DMS114 treated with DMSO at 0.1 percent for 48 hours (cell line): Measurements from ENCODE around the gene BRCA1.
"Not testable (repeated sequence)": the region's sequence is repeated elsewhere in the genome, so short reads cannot be mapped to it uniquely, and the experiment has no call there.

ENCODE experiments used
- DNase-seq: peaks from one replicate; lab custom pipeline; 2025; ENCODE audit not compliant: unreplicated experiment; lab: John Stamatoyannopoulos, UW

BRCA1 gene

DNA sequence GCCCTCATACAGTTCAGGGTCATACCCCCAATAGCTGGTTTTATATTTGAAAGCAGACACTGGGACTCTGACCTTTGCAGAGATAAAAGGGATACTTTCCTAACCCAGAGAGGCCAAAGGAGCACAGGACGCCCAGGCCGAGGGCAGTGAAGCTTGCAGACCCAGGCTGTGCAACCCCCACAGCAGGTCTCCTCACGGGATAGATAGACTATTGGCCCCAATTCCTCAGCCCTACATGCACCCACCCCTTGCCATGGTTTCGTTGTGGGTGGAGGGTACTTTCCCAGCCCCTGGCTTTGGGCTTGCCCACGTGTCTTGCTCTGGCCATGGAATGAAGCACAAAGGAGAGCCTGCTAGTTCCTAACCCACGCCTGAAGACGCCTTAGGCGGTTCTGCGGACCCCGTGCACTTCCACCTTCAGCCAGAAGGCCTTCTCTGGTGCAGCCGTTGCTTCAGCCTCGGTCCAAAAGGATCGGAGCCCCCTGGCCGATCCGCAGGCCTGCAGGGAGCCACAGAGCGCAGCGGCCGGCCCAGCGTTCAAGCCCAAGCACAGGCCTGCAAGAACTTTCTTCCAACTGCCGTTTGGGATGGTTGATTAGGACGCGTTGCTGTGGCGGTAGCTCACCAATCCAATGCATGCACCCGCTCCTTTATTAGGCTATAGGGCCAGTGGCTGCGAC lies 9.8 kb upstream of the BRCA1 start:
- DNase-seq, result no peak

DNA sequence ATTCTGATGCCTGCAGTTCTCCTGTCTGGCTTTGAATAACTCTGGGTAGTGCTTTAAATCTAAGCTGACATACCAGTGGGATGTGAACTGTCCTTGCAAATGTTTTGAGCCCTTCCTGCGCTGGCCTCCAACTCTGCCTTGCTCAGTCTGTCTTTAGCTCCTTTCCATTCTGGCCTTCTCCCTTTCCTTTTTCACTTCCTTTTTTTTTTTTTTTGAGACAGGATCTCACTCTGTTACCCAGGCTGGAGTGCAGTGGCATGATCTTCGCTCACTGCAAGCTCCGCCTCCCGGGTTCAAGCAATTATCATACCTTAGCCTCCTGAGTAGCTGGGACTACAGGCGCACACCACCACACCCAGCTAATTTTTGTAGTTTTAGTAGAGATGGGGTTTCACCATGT lies 8.3 kb upstream of the BRCA1 start:
- DNase-seq, result not testable (repeated sequence)

- no peak for DNase-seq
Observed at GRCh38 chr17:43132117-43132516, 7.0 kb upstream of the BRCA1 start.

DNA sequence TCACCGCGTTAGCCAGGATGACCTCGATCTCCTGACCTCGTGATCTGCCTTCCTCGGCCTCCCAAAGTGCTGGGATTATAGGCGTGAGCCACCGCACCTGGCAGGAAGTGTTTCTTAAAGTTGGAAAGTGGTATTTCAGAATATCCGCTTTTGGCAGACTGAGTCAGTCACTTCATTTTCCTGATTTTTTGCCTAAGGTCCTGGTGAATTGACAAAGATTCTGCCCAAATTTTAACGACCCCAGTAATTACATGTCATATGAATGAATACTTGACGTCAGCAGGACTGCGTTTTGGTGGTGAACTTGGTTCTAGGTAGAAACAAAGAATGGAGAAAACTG lies 4.5 kb upstream of the BRCA1 start:
- DNase-seq, result no peak

DNA sequence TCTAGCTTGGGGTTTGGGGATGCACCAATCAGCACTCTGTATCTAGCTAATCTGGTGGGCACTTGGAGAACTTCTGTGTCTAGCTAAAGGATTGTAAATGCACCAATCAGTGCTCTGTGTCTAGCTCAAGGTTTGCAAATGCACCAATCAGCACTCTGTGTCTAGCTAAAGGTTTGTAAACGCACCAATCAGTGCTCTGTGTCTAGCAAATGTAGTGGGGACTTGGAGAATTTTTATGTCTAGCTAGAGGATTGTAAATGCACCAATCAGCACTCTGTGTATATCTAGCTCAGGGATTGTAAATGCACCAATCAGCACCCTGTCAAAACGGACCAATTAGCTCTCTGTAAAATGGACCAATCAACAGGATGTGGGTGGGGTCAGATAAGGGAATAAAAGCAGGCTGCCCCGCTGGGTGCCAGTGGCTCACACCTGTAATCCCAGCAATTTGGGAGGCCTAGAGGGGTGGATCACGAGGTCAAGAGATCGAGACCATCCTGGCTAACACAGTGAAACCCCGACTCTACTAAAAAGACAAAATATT lies 2.2 kb upstream of the BRCA1 start:
- DNase-seq, result not testable (repeated sequence)

GRCh38 chr17:43126911-43127290 lies 1.7 kb upstream of the BRCA1 start:
- no peak for DNase-seq

DNA sequence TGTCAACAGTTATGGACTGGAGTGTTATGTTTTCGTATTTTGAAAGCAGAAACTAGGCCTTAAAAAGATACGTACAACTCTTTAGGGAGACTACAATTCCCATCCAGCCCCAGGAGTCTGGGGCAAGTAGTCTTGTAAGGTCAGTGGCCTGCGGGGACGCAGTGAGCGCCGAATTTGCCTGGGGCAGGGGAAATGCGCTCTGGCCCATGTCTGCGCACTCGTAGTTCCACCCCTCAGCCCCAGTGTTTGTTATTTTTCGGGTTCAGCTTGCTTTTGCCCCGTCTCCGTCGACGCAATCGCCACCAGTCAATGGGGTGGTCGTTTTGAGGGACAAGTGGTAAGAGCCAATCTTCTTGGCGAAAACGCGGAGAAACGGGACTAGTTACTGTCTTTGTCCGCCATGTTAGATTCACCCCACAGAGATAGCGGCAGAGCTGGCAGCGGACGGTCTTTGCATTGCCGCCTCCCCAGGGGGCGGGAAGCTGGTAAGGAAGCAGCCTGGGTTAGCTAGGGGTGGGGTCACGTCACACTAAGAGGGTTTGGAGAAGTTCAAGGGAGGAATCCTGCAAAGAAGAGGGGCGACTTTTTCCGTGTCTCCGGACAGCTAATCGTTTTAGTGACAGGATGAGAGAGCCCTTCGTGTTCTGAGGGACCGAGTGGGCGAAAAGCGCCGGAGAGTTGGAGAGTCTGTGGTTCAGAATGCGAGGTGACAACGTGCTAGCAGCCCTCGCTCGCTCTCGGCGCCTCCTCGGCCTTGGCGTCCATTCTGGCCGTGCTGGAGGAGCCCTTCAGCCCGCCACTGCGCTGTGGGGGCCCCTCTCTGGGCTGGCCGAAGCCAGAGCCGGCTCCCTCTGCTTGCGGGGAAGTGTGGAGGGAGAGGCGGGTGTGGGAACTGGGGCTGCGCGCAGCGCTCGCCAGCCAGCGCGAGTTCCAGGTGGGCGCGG lies 1.1 kb upstream of the BRCA1 start:
- DNase-seq, result peak; percentile 43

- no peak for DNase-seq
Observed at GRCh38 chr17:43118679-43119615, 6.2 kb downstream of the BRCA1 start.

DNA sequence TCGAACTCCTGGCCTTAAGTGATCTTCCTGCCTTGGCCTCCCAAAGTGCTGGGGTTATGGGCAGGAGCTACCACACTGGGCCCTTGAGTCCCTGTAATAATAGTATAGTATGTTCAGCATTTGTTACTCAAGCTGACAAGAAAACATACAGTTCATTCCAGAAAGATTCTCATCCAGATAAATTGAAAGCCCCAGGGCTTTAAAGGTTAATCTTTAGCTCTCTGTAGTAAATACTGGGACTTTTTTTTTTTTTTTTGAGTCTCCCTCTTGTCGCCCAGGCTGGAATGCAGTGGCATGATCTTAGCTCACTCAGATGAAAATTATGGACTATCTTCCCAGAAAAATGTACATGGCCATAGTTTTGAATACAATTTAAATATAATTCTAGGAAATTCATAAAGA lies 11.0 kb downstream of the BRCA1 start:
- DNase-seq, result no peak

- no peak for DNase-seq
Observed at GRCh38 chr17:43106552-43106951, 18.6 kb downstream of the BRCA1 start.

DNA sequence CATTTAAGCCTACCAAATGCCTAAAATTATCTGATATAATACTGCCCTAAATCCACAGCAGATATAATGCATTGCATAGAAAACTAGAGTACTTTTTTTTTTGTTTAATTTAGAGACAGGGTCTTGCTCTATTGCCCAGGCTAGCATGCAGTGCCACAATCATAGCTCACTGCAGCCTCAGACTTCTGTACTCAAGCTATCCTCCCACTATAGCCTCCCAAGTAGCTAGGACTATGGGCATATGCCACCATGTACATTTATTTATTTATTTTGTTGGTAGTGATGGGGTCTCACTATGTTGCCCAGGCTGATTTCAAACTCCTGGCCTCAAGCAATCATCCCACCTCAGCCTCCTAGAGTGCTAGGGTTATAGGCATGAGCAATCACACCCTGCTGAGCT lies 20.0 kb downstream of the BRCA1 start:
- DNase-seq, result no peak

DNA sequence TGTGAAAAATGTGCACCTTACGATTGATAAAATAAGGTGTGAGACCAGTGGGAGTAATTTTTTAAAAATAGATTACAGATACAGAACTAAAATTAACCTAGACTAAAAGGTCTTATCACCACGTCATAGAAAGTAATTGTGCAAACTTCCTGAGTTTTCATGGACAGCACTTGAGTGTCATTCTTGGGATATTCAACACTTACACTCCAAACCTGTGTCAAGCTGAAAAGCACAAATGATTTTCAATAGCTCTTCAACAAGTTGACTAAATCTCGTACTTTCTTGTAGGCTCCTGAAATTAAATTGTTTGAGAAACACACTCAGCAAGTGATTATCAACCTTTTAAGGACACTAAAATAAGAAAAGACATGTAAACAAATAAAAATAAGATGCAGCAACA lies 20.5 kb downstream of the BRCA1 start:
- DNase-seq, result no peak

GRCh38 chr17:43095364-43095763 lies 29.8 kb downstream of the BRCA1 start:
- not testable (repeated sequence) for DNase-seq

DNA sequence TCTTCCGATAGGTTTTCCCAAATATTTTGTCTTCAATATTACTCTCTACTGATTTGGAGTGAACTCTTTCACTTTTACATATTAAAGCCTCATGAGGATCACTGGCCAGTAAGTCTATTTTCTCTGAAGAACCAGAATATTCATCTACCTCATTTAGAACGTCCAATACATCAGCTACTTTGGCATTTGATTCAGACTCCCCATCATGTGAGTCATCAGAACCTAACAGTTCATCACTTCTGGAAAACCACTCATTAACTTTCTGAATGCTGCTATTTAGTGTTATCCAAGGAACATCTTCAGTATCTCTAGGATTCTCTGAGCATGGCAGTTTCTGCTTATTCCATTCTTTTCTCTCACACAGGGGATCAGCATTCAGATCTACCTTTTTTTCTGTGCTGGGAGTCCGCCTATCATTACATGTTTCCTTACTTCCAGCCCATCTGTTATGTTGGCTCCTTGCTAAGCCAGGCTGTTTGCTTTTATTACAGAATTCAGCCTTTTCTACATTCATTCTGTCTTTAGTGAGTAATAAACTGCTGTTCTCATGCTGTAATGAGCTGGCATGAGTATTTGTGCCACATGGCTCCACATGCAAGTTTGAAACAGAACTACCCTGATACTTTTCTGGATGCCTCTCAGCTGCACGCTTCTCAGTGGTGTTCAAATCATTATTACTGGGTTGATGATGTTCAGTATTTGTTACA lies 30.9 kb downstream of the BRCA1 start:
- DNase-seq, result no peak

GRCh38 chr17:43092901-43093300 lies 32.3 kb downstream of the BRCA1 start:
- no peak for DNase-seq

DNA sequence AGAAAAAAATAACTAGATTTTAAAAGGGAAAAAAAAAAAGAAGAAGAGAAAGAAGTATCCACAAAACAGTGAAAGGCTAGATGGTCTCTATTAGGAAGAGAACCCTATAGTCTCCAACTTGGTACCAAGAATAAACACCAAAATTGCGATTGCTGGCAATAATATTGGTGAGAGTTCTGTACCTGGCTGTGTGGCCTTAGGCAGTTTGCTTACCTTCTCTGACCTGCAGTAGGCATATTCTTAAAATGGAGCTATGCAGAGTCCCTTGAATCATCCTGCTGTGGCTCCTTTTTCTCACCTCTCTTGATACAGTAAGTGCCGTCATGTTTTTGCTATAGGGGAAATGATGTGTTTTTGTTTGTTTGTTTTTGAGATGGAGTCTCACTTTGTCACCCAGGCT lies 35.1 kb downstream of the BRCA1 start:
- DNase-seq, result no peak

- DNase-seq, result no peak
Observed at GRCh38 chr17:43085474-43085873, 39.7 kb downstream of the BRCA1 start.

DNA sequence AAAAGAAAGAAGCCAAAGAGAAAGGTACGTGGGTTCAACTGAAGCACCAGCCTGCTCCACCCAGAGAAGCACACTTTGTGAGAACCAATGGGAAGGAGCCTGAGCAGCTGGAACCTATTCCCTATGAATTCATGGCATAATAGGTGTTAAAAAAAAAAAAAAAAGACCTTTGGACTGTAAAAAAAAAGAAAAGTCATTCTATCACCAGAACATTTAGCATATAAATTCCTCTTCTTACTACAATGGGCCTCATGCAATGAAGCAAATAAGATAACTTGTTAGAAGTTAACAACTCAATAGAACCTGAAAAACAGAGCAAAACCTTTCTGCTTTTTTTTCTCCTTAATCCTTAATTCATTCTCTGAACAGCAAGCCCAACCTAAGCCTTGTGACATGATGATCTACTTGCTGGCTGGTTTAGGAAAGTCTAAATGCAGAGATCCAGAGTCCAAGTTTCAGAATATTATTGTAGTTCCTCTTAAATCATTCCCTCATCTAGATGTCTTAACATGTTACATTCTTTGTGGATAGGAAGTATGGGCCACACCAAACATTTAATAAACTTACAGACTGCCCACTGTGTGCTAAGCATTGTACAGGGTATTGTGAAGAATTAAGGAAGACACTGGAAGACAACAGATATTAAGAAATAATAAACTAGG lies 45.4 kb downstream of the BRCA1 start:
- DNase-seq, result no peak

- DNase-seq, result no peak
Observed at GRCh38 chr17:43074869-43075268, 50.3 kb downstream of the BRCA1 start.

DNA sequence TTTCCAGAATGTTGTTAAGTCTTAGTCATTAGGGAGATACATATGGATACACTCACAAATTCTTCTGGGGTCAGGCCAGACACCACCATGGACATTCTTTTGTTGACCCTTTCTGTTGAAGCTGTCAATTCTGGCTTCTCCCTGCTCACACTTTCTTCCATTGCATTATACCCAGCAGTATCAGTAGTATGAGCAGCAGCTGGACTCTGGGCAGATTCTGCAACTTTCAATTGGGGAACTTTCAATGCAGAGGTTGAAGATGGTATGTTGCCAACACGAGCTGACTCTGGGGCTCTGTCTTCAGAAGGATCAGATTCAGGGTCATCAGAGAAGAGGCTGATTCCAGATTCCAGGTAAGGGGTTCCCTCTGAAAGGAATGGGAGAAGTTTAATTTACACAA lies 54.3 kb downstream of the BRCA1 start:
- no peak for DNase-seq
